ENCODE measurements around the gene LRRC52.

The LRRC52 gene

DNA sequence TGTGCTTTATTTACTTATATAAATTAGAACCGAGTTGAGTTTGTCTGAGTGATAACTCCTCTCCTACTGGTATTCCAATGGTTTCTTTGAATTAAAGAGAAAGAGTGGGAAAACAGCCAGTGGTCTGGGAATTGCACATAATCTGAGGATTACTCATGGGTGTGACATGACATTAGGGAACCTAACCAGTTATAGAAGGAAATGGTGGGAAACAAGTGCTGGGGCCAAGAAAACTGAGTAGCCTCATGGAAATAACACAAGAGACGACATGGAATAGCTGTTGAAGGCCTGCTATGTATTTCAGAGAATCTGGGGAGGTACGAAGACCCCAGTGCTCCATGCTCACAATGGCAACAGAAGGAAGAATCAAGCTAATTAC is 41.8 kb upstream of the LRRC52 start:
- TF ChIP-seq, protein P1, sequence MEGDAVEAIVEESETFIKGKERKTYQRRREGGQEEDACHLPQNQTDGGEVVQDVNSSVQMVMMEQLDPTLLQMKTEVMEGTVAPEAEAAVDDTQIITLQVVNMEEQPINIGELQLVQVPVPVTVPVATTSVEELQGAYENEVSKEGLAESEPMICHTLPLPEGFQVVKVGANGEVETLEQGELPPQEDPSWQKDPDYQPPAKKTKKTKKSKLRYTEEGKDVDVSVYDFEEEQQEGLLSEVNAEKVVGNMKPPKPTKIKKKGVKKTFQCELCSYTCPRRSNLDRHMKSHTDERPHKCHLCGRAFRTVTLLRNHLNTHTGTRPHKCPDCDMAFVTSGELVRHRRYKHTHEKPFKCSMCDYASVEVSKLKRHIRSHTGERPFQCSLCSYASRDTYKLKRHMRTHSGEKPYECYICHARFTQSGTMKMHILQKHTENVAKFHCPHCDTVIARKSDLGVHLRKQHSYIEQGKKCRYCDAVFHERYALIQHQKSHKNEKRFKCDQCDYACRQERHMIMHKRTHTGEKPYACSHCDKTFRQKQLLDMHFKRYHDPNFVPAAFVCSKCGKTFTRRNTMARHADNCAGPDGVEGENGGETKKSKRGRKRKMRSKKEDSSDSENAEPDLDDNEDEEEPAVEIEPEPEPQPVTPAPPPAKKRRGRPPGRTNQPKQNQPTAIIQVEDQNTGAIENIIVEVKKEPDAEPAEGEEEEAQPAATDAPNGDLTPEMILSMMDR (IDR thresholded peaks at IDR 0.05) = no peak

DNA sequence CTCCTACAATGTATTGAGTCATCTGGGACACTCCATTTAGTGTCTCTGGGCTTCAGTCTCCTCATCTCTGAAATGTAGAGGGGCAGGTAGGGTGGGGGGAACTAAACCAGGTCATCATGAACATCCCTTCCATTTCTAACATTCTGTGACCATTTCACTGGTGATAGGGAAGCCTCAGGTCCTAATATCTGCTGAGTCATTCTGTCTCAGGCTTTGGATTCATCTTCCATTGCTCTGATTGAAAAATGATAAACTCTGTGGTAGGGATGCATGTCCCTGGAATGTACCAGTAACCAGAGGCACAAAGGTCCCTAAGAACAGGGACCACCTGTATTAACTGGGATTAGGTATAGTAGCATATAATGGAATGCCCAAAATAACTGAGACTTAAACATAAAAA is 36.2 kb upstream of the LRRC52 start:
- TF ChIP-seq, protein P1 (IDR thresholded peaks at IDR 0.05) = no peak

DNA sequence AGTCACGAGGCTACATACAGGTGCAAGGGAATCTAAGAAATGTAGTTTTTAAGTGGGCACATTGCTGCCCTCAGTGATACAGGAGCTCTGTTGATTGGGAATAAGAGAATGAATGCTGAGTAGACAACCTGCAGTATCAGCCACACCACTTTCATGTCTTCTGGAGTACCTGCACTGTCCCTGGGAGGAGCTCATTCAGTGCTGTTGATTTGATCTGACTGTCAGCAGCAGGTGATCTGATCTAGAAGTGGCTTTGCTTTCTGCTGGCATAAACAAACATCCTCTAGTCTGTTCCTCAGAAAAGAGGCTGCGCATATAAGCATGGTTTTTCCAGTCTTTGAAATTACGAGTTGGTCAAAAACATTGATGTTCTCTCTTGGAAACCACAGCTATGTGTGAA is 35.5 kb upstream of the LRRC52 start:
- TF ChIP-seq, protein P1 (IDR thresholded peaks at IDR 0.05) = no peak

DNA sequence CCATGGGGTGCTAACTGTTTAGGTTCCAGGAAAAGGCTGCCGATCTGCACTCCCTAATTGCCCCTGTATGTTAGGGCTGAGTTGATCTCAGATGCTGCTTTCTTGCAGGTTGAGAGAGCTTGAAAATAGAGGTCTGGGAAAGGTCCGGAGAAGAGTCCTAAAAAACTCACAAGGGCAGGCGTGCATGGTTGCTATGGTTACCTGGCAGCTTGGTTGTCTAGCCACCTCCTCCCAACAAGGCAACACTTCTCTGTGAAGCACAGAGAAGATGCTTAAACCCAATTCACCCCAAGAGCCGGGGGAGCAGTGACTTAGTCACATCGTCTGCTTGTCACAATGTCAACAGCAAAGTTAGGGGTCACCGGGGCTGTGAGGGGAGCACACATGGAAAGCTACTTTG is 31.0 kb upstream of the LRRC52 start:
- TF ChIP-seq, protein P1 (IDR thresholded peaks at IDR 0.05) = no peak

DNA sequence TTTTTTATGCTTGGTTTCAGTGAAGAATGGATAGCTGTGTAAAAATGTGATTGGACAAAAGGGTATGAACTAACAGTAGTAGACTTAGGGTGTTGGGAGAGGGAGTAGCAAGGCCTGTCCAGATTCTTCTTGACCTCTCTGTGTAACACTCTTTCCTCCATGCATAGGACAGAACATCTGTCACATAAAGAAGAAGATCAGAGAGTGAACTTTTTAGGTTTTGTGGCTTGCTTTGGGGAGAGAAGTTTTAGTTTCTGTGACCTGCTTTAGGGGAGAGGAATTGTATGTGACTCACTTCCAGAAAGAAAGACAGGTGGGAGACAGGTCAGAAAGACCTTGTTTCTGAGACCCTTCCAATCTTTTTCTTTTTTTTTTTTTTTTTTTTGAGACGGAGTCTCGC is 27.3 kb upstream of the LRRC52 start:
- TF ChIP-seq, protein P1 (IDR thresholded peaks at IDR 0.05) = no peak

DNA sequence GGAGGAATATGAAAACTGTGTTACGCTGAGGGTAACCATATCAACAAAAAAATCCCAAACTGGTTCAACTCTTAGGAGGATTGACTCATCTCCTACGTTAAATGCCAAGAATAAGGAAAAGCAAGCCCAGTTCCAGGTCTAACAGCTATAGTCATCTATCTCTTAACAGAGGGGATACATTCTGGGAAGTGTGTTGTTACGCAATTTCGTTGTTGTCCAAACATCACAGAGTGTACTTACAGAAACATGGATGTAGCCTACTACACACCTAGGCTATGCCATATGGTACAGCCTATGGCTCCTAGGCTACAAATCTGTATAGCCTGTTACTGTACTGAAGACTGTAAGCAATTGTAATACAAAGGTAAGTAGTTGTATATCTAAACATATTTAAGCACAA is 23.2 kb upstream of the LRRC52 start:
- TF ChIP-seq, protein P1 (IDR thresholded peaks at IDR 0.05) = no peak

DNA sequence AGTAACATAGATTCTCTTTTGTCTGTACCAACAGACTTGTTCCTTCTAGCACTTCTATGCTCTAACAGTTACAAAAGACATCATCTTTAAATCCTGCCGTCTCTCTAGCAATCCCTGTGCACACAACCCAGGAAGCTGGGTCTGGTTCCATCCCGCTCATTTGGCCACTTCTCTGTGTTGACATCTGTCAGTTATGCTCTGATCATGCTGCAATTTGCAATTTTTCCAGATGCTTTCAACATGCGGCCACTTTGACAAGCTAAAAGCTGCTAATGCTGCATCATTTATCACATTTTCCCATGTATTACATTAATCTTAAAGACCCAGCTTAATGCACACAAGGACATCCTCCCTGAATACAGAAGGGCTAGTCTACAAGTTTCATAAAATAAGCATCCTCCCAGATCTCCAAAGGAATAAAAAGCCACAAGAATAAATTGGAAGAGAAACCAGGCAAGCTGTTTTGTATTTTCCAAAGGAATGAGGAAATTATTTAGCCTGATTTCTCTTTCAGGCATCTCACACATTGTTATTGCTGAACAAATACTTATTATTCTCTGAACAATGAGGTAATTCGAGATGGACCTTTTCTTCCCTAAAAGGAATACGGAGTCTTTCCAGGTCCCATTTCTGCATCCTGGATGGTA is 19.0 kb upstream of the LRRC52 start:
- TF ChIP-seq, protein P1 (IDR thresholded peaks at IDR 0.05) = no peak

DNA sequence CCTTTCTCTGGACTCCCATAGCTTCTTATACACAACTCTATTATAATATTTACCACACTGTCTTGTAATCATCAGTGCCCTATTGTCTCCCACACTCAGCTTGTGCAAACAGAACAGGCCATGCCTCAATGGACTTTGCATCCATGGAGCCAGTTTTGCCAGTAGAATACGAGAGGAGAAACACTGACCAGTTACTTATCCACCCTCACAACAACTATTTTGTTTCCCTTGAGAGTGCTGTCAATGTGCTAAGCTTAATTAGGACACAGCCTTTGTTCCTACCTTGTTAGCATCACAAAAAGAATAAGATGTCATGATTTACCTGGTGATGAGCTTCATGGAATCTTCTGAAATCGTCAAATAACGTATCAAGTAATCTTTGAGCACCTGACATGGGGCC is 18.1 kb upstream of the LRRC52 start:
- TF ChIP-seq, protein P1 (IDR thresholded peaks at IDR 0.05) = no peak
